Cardiac septum (tissue), 1 donor: ENCODE measurements around the gene WNK1. TPM values are rescaled to one million over a fixed set of nuclear protein-coding genes. Genes with fewer than 3 reads are reported as not detected.

Experiments used
- total RNA-seq: library from RNA; stranded (reverse); fragmentation: NEBNext Ultra II Directional; extraction: Animal tissue kit (Norgen Biotek cat#: 25700); gene quantifications from one replicate; pipeline ENCODE4 v1.2.1, GENCODE V29; 2021
- donor health status: DM: no; HTN: no; CAD: no.

The WNK1 gene
- total RNA-seq, 1 donor from 2014 or later = 227 TPM

Other genes starting within 250 kb of the WNK1 start
- 3.9 TPM for gene NINJ2, start 89.1 kb upstream of the WNK1 start, total RNA-seq
- 9.2 TPM for gene RAD52, start 197.1 kb downstream of the WNK1 start, total RNA-seq
- gene ERC1, start 238.6 kb downstream of the WNK1 start, total RNA-seq = 56.9 TPM